ENCODE results near the gene CYS1.
"Not testable (repeated sequence)": the region's sequence is repeated elsewhere in the genome, so short reads cannot be mapped to it uniquely, and the experiment has no call there.

The CYS1 gene

DNA sequence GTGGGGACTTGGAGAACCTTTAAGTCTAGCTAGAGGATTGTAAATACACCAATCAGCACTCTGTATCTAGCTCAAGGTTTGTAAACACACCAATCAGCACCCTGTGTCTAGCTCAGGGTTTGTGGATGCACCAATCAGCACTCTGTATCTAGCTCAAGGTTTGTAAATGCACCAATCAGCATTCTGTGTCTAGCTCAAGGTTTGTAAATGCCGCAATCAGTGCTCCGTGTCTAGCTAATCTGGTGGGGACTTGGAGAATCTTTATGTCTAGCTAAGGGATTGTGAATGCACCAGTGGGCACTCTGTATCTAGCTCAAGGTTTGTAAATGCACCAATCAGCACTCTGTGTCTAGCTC lies 11.7 kb upstream of the CYS1 start:
- not testable (repeated sequence) for H3K36me3 ChIP-seq (ENCODE audit: control insufficient read depth, insufficient read depth, low read length); H3K4me3 ChIP-seq (ENCODE audit: low read depth, low read length); H3K9ac ChIP-seq (ENCODE audit: low read depth, low read length); H3K27ac ChIP-seq (ENCODE audit: low read depth, low read length); H3K27me3 ChIP-seq (ENCODE audit: control insufficient read depth, insufficient read depth, low read length); H3K9me3 ChIP-seq (ENCODE audit: control insufficient read depth, insufficient read depth, low read length); H3K4me1 ChIP-seq (ENCODE audit: control insufficient read depth, insufficient read depth, low read length)

DNA sequence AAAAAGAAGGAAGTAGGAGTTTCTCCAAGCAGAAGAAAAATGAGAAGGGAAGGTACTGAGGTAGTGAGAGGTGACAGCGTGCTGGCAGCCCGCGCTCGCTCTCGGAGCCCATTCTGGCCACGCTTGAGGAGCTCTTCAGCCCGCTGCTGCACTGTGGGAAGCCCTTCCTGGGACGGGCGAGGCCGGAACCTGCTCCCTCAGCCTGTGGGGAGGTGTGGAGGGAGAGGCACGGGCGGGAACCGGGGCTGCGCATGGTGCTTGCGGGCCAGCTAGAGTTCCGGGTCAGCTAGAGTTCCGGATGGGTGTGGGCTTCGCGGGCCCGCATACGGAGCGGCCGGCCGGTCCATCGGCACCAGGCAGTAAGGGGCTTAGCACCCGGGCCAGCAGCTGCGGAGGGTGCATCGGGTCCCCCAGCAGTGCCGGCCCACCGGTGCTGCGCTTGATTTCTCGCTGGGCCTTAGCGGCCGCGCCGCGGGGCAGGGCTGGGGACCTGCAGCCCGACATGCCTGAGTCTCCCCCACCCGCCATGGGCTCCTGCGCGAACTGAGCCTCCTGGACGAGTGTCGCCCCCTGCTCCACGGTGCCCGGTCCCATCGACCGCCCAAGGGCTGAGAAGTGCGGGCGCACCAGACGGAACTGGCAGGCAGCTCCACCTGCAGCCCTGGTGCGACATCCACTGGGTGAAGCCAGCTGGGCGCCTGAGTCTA lies 11.1 kb upstream of the CYS1 start:
- H3K4me3 ChIP-seq (ENCODE audit: low read depth, low read length): no peak overlapping the region
- H3K9ac ChIP-seq (ENCODE audit: low read depth, low read length): no peak overlapping the region
- H3K27ac ChIP-seq (ENCODE audit: low read depth, low read length): no peak overlapping the region
- H3K27me3 ChIP-seq (ENCODE audit: control insufficient read depth, insufficient read depth, low read length): no peaks in the 10 kb centered on the region
- 0 out of 2 replicates have a peak, but pooled peaks cover 3% of the 10 kb centered on the region for H3K4me1 ChIP-seq (ENCODE audit: control insufficient read depth, insufficient read depth, low read length)
- H3K9me3 ChIP-seq (ENCODE audit: control insufficient read depth, insufficient read depth, low read length): no peaks in the 10 kb centered on the region
- no peaks in the 10 kb centered on the region for H3K36me3 ChIP-seq (ENCODE audit: control insufficient read depth, insufficient read depth, low read length)

DNA sequence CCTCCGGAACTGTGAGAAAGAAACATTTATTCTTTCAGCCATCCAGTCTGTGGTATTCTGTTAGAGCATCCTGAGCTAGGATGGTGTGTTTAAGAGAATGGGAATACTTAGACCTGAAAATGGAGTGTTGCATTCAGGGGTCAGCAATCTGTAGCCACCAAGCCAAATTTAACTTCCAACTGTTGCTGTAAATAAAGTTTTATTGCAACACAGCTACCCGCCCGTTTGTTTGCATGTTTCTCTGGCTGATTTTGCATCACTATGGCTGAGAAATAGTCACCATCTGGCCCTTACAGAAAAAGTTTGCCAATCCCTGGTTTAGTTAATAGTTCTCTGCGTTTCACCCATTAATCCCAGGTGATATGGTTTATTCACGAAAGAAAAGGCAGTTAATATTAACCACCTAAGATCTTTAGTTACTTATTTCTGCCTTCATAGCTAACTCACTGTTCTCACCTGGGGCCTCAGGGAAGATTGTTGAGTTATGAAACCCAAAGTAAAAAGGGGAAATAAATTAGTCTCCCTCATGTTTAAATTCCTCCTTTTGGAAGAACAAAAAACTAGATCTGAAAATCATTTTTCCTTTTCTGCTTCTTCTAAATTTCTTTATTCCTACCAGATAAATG lies 9.5 kb upstream of the CYS1 start:
- 0 out of 2 replicates have a peak, but pooled peaks cover 3% of the 10 kb centered on the region for H3K4me1 ChIP-seq (ENCODE audit: control insufficient read depth, insufficient read depth, low read length)
- no peaks in the 10 kb centered on the region for H3K27me3 ChIP-seq (ENCODE audit: control insufficient read depth, insufficient read depth, low read length)
- no peak overlapping the region for H3K4me3 ChIP-seq (ENCODE audit: low read depth, low read length)
- H3K27ac ChIP-seq (ENCODE audit: low read depth, low read length): no peak overlapping the region
- no peaks in the 10 kb centered on the region for H3K9me3 ChIP-seq (ENCODE audit: control insufficient read depth, insufficient read depth, low read length)
- no peak overlapping the region for H3K9ac ChIP-seq (ENCODE audit: low read depth, low read length)
- H3K36me3 ChIP-seq (ENCODE audit: control insufficient read depth, insufficient read depth, low read length): no peaks in the 10 kb centered on the region

DNA sequence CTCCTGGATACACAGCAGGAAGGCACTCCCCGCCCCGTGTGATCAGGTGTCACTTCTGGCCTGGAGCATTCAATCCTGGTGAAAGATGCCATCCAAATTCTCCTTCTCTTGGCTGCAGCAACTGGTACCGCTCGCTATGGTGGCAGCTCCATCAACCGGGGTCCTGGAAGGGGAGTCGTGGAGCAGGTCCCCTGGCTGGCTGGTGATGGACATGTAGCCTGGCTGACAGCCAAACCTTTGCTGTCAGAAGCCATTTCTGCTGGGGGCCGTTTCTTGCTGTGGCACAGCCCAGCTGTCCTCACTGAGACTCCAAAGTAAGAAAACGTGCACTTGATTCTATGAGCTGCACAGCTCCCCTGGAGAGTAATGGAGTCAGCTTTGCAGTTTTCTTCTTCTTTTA lies 7.1 kb upstream of the CYS1 start:
- no peak overlapping the region for H3K4me3 ChIP-seq (ENCODE audit: low read depth, low read length)
- H3K36me3 ChIP-seq (ENCODE audit: control insufficient read depth, insufficient read depth, low read length): no peaks in the 10 kb centered on the region
- H3K27ac ChIP-seq (ENCODE audit: low read depth, low read length): no peak overlapping the region
- H3K4me1 ChIP-seq (ENCODE audit: control insufficient read depth, insufficient read depth, low read length): 0 out of 2 replicates have a peak, but pooled peaks cover 3% of the 10 kb centered on the region
- H3K9ac ChIP-seq (ENCODE audit: low read depth, low read length): no peak overlapping the region
- no peaks in the 10 kb centered on the region for H3K9me3 ChIP-seq (ENCODE audit: control insufficient read depth, insufficient read depth, low read length)
- H3K27me3 ChIP-seq (ENCODE audit: control insufficient read depth, insufficient read depth, low read length): peaks cover 5% of the 10 kb centered on the region; the same call in 1 of the 2 replicates

DNA sequence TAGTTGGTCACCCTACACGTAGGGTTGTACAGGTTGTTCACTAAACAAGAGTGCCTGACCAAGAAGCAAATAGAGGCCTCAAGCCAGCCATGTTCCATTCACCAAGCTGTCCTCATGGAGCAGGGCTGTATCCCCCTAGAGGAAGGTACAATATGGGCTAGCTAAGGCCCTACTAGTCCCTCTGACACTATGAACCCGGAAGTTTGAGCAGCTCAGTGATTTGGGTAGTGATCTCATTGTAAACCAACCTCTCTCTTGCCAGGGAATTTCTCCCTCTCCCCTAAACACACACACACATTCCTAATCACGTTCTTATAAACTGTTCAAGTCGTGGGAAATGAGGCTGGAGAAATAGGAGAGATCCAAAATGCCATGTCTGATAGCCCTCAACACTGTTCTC lies 6.7 kb upstream of the CYS1 start:
- Histone ChIP-seq H3K9me3 (ENCODE audit: control insufficient read depth, insufficient read depth, low read length) (no peaks in the 10 kb centered on the region), H3K4me1 (ENCODE audit: control insufficient read depth, insufficient read depth, low read length) (0 out of 2 replicates have a peak, but pooled peaks cover 3% of the 10 kb centered on the region), H3K36me3 (ENCODE audit: control insufficient read depth, insufficient read depth, low read length) (no peaks in the 10 kb centered on the region), H3K27me3 (ENCODE audit: control insufficient read depth, insufficient read depth, low read length) (peaks cover 5% of the 10 kb centered on the region; the same call in 1 of the 2 replicates), H3K27ac (ENCODE audit: low read depth, low read length) (no peak overlapping the region), H3K4me3 (ENCODE audit: low read depth, low read length) (no peak overlapping the region), H3K9ac (ENCODE audit: low read depth, low read length) (no peak overlapping the region)

DNA sequence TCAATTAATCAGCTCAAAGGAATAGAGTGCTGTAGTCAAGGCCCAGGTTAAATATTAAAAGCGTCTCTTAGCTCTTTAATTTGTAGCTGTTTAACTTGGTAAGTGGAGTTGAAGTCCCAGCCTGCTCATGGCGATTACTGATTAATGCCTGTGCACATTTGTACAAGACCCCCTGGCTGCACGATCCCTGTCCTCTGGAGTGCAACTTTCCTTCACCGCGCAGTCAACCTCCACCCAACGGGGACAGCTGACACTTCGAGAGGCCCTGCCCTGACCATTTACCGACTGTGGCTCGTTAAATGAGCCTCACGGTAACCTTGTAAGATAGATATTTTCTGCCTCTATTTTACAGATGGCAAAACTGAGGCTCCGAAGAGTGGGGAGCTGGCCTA lies 5.5 kb upstream of the CYS1 start:
- peaks cover 3% of the 10 kb centered on the region; the same call in 1 of the 2 replicates for H3K4me1 ChIP-seq (ENCODE audit: control insufficient read depth, insufficient read depth, low read length)
- H3K27me3 ChIP-seq (ENCODE audit: control insufficient read depth, insufficient read depth, low read length): peaks cover 12% of the 10 kb centered on the region
- no peak overlapping the region for H3K9ac ChIP-seq (ENCODE audit: low read depth, low read length)
- no peak overlapping the region for H3K4me3 ChIP-seq (ENCODE audit: low read depth, low read length)
- no peak overlapping the region for H3K27ac ChIP-seq (ENCODE audit: low read depth, low read length)
- no peaks in the 10 kb centered on the region for H3K9me3 ChIP-seq (ENCODE audit: control insufficient read depth, insufficient read depth, low read length)
- H3K36me3 ChIP-seq (ENCODE audit: control insufficient read depth, insufficient read depth, low read length): no peaks in the 10 kb centered on the region

DNA sequence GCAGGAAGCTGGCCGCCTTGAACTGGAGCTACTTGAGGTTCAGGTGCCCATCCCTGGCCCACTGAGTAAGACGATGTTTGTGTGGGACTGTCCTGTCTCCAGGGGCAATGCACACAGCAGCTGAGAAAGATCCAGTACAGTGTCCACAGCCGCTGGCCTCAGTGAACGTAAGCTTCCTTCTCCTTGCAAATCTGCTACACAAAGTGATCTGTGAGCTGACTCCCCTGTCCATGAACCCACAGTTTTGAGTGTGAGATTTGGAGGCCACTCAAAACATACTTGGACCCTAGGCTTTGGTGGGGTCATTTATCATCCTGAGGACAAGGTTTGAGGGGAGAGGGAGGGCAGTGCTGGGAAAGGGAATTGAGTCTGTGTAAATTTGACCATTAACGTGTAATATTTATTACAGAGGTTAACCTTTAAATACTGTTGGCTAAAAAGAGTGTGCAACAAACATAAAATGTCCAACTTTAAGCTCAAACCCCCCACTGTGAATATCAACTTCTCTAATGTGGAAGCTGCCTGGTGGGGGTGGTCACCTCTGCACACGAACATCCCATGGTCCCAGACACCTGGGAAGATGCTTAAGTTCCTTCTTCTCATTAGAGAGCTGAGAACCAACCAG lies 4.9 kb upstream of the CYS1 start:
- Histone ChIP-seq H3K36me3 (ENCODE audit: control insufficient read depth, insufficient read depth, low read length) (no peaks in the 10 kb centered on the region), H3K4me3 (ENCODE audit: low read depth, low read length) (no peak overlapping the region), H3K27ac (ENCODE audit: low read depth, low read length) (no peak overlapping the region), H3K27me3 (ENCODE audit: control insufficient read depth, insufficient read depth, low read length) (peaks cover 16% of the 10 kb centered on the region), H3K9ac (ENCODE audit: low read depth, low read length) (no peak overlapping the region), H3K4me1 (ENCODE audit: control insufficient read depth, insufficient read depth, low read length) (peaks cover 3% of the 10 kb centered on the region; the same call in 1 of the 2 replicates), H3K9me3 (ENCODE audit: control insufficient read depth, insufficient read depth, low read length) (no peaks in the 10 kb centered on the region)

DNA sequence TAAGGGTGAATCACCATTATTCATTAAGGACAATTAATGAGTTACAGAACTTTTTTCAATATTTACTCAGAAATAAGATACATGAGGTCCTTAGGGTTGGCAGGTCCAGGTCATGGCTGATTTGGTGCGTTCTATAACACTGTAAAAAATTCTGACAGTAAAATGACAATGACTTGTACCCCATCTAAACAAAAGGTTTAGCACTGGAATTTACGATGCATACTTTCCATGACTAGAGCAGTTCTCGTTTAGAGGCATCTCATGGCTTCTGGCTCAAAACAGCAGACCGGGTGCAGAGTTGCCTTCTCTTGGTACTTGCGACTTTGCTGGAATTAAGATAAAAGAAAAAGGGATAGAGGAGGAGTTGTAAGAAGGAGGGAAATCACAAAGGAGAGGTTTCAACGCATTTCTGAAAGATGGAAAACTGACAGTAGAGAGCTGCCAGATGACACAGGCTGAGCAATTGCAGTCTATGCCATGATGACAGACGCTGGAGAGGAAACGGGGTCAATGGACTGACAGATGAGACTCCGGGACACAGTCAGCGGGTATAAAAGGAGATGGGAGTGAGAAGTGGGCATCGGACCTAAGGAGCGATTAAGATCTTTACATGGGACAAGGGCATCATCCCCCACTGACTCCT lies 4.1 kb upstream of the CYS1 start:
- Histone ChIP-seq H3K36me3 (ENCODE audit: control insufficient read depth, insufficient read depth, low read length) (no peaks in the 10 kb centered on the region), H3K4me1 (ENCODE audit: control insufficient read depth, insufficient read depth, low read length) (peaks cover under 1% of the 10 kb centered on the region; the same call in 1 of the 2 replicates), H3K9me3 (ENCODE audit: control insufficient read depth, insufficient read depth, low read length) (no peaks in the 10 kb centered on the region), H3K4me3 (ENCODE audit: low read depth, low read length) (no peak overlapping the region), H3K27me3 (ENCODE audit: control insufficient read depth, insufficient read depth, low read length) (peaks cover 17% of the 10 kb centered on the region), H3K9ac (ENCODE audit: low read depth, low read length) (no peak overlapping the region), H3K27ac (ENCODE audit: low read depth, low read length) (no peak overlapping the region)

DNA sequence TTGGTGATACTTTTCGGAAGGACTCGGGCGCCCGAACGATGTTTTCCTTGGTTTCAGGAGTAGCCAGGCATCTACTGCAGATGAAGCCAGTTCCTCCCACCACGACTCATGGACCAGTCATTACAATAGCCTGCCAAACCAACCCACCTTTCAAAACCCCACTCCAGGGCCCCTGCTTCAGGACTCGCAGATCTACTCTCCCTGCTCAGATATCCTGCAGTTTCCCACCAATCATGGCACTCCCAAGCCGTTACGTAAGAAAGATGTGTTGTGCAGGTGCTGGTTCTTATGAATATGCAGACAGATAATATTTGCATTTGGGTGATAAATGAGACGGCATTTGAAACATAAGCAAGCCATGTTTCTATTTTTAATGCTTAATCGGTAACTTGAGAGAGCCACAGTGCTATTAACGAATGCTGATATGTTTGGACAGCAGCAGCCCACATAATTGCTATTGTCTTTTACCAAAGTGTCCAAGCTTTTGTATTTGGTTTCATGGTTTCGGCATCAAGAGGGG lies 3.5 kb upstream of the CYS1 start:
- Histone ChIP-seq H3K4me3 (ENCODE audit: low read depth, low read length) (no peak overlapping the region), H3K27ac (ENCODE audit: low read depth, low read length) (no peak overlapping the region), H3K9me3 (ENCODE audit: control insufficient read depth, insufficient read depth, low read length) (no peaks in the 10 kb centered on the region), H3K9ac (ENCODE audit: low read depth, low read length) (no peak overlapping the region), H3K36me3 (ENCODE audit: control insufficient read depth, insufficient read depth, low read length) (no peaks in the 10 kb centered on the region), H3K27me3 (ENCODE audit: control insufficient read depth, insufficient read depth, low read length) (peaks cover 23% of the 10 kb centered on the region), H3K4me1 (ENCODE audit: control insufficient read depth, insufficient read depth, low read length) (peaks cover 4% of the 10 kb centered on the region; the same call in 1 of the 2 replicates)

DNA sequence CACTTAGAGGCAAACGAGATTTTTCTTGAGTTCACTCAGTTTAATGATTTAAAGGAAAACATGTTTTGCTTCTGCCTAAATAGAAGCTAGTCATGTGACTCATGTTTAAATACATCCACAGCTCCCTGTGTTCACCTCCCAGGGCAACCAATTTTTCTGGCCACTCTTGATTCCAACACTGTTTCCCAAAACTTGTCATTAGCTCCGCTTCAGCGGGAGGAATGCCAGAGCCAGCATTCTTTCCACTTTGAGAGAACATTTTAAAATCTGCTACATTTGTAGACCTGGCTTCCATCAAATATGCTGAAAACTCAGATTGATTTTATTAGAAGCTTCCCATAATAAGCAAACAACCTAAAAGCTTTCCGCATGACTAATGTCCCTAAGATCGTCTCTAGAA lies 2.8 kb upstream of the CYS1 start:
- Histone ChIP-seq H3K4me3 (ENCODE audit: low read depth, low read length) (no peak overlapping the region), H3K27me3 (ENCODE audit: control insufficient read depth, insufficient read depth, low read length) (peaks cover 30% of the 10 kb centered on the region), H3K27ac (ENCODE audit: low read depth, low read length) (no peak overlapping the region), H3K4me1 (ENCODE audit: control insufficient read depth, insufficient read depth, low read length) (peaks cover 7% of the 10 kb centered on the region; the same call in 1 of the 2 replicates), H3K9ac (ENCODE audit: low read depth, low read length) (no peak overlapping the region), H3K36me3 (ENCODE audit: control insufficient read depth, insufficient read depth, low read length) (no peaks in the 10 kb centered on the region), H3K9me3 (ENCODE audit: control insufficient read depth, insufficient read depth, low read length) (no peaks in the 10 kb centered on the region)

All from HUES48 (cell line).